Measurements from ENCODE around the gene ZFYVE27.

ZFYVE27 gene

DNA sequence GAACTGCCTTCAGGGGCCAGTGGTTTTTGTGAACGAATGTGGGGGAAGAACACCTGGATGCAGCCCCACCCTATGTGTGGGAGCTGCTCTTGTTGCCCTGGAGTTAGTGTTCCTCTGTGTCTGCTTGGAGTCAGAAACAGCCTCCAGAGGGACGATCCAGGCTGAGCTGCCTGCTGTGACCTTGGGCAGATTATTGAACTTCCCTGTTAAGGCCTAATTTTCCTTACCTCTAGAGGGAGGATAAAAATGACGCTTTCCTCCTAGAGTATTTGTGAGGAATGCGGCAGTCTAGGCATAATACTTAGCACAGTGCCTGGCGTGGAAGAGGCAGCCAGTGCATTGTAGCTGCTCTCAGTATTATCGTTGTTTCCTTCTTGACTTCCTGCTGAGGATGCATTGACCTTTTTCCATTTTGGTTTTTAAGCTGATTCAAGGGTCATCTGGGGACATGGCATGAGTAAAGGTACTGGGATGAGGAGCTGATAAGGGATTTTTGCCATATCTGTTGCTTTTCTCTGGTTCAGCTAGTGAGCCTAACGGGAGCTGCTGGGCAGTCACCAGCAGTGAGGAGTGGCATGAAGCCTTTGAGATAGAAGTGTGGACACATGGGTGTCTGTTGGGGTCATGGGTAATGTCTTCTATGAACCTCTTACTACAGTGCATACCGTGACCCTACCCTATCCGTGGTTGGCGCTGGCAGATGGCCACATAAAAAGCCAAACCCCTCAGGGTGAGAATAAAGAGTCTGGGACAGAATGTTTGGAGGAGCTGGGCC lies 6.4 kb downstream of the ZFYVE27 start:
- in situ Hi-C loops (cut with MboI; ENCODE audit: low sequenced_read_pairs), result no loop called here

DNA sequence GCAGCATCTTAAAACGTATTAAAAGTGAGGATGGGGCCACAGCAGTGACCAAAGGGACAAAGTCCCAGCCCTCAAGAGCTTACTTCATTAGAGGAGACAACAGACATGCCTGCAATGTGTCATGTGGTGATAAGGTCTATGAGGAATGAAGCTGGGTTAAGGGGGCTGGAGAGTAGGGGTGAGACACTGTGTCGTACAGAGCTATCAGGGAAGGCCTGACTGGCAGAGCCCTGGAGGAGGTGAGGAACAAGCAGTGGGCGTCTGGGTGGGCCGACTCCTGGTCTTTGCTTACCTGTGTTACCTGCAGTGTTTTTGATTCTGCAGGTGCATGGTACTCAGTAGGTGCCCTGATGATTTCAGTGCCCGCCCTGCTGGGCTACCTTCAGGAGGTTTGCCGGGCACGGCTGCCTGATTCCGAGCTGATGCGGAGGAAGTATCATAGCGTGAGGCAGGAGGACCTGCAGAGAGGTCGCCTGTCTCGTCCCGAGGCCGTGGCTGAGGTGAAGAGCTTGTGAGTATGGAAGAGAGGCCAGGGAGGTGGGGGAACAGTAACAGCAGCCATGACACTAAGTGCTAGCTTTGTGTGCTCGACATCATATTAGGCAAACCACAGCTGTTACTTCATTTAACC lies 7.6 kb downstream of the ZFYVE27 start:
- in situ Hi-C loops (cut with MboI; ENCODE audit: low sequenced_read_pairs), result no loop called here

DNA sequence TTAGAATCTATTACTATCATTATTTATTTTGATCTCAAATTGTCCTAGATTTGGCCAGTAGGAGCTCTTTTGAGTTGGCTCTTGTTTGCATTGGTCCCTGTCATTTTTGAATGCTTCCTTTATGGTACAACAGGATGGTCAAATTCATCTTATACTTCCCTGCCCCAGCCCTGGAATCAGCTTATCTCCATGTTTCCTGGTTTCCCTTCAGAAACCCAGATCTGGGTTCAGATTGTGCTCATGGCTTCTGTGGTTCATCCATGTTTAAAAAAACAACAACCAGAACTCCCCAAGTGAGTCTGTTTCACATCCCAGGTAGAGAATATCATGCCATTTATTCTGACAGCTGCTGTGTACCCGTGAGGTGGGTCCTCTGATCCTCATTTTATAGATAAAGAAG lies 10.6 kb downstream of the ZFYVE27 start:
- in situ Hi-C loops (cut with MboI; ENCODE audit: low sequenced_read_pairs), result no loop called here

DNA sequence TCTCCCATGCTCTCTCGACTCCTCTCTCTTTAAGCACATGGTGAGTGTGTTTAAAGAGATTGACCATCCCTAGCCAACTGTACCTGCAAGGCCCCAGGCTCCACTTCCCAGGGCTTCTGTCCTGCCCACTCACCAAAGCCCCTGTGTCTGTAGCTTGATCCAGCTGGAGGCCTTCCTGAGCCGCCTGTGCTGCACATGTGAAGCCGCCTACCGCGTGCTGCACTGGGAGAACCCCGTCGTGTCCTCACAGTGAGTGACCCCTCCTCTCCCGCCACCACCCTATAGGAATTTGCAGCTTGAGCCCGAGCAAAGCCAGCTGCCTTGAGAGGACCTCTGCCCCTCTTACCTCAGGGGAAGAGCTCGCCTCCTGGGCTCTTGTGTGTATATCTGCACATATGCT lies 11.2 kb downstream of the ZFYVE27 start:
- in situ Hi-C loops (cut with MboI; ENCODE audit: low sequenced_read_pairs), result no loop called here

DNA sequence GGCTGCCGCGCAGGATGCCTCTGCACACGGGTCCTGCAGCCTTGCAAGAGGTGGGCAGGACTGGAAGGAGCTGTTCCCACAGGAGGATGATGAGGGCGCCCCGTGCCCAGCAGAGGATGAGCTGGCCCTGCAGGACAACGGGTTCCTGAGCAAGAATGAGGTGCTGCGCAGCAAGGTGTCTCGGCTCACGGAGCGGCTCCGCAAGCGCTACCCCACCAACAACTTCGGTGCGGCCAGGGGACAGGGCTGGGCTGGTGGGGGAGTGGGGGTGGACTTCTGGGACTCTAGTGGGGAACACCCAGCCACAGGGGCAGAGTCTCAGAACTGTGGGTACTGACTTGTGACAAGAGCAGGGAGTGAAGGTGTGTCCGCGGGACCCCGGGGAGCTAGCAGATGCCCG lies 16.0 kb downstream of the ZFYVE27 start:
- in situ Hi-C loops (cut with MboI; ENCODE audit: low sequenced_read_pairs), result no loop called here

DNA sequence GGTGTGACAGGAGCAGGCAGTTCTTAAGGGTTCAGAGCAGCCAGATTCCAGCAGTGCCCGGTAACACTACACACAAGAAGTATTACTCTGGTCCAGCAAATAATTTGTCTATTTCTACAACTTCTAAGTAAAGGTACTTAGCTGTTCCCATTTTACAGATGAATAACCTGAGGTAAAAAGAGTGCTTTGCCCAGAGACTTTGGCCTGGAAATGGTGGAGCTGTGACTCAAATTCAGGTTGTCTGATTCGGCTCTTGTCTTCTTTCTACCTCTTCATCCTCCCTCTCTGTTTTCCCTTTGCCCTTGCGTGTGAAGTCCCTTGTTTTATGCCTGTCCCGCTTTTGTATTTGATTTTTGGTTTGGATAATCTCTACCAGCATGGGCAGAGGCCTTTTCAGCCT lies 17.8 kb downstream of the ZFYVE27 start:
- in situ Hi-C loops (cut with MboI; ENCODE audit: low sequenced_read_pairs), result no loop called here

DNA sequence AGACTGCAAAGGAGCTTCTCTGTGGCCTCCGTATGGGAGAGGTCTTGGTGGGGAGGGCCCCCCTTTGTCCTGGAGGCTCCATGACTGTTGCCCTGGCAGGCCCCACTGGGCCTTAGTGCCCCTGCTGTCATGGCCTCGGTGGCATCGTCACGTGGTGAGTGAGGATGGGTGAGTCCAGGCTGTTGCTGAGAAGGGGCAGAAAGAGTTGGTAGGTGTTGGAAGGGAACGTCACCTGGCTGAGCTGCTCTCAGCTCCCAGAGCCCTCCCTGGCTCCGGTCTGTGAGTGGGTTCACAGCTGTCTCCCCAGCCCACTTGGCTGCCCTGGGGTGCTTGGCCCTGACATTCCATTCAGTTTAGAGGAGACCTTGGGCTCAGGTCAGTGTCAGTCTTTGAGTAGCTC lies 18.8 kb downstream of the ZFYVE27 start:
- in situ Hi-C loops (cut with MboI; ENCODE audit: low sequenced_read_pairs), result no loop called here

DNA sequence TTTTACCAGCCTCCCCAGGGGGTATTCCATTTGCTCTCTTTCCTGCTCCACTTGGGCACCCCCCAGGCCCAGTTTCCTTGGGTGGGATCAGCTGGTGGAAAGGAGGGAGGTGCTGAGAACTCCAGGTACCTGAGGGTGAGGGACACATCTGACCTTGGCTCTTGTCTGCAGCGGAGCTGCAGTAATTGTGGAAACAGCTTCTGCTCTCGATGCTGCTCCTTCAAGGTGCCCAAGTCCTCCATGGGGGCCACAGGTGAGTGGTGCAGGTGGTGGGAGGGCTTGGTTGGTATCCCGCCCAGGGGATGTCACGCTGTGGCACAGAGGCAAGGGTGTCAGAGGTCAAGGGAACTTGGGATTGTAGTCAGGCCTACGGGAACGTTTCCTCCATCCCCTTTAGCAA lies 20.5 kb downstream of the ZFYVE27 start:
- in situ Hi-C loops (cut with MboI; ENCODE audit: low sequenced_read_pairs), result no loop called here

DNA sequence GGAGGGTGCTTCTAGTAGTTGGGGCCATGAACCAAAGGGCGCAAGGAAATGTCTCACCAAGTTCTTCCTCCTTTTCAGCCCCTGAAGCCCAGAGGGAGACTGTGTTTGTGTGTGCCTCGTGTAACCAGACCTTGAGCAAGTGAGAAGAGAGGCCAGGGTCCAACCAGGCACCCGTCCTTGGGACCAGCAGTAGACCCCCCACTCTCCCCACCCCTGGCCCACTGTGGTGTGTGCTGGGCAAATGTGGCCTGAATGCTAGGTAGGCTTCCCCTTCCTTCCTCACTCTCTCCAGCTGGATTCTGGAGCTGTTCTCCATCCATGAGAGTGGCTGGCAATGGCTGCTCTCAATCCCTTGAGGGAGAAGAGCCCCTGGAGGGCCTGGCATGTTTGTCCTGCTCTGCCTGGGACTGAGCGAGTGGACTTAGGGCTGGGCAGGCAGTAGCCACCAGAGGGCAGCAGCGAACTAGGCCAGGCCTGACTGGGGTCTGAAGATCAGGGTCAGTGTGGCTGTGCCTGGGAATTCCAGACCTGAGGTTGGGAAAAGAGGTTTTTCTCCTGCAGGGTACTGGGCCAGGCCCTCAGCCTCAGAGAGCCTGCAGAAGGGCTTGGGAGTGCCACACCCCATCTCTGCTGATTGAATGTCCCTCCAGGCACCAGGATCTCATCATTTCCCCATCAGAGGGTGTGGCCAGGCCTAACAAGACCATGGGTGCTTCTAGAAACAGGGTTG lies 22.4 kb downstream of the ZFYVE27 start:
- in situ Hi-C loops (cut with MboI; ENCODE audit: low sequenced_read_pairs), result no loop called here

DNA sequence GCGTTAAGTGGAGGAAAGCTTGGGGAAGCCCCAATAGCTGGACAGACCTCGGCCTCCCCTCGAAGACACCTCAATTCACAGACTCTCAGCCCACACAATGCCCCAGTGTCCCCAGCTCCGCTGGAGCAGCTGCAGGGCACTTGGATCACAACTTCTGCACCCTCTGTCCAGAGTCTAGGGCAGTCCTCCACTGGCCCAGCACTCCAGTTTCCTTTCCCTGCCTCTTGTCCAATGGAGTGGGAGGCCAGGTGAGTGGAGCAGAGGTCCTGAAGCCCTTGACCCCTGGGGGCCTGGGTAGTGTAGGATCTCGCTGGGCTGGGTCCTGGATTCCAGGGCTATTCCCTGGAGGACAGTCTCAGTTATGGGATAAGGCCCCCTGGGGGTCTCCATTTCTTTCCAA lies 23.0 kb downstream of the ZFYVE27 start:
- in situ Hi-C loops (cut with MboI; ENCODE audit: low sequenced_read_pairs), result no loop called here

DNA sequence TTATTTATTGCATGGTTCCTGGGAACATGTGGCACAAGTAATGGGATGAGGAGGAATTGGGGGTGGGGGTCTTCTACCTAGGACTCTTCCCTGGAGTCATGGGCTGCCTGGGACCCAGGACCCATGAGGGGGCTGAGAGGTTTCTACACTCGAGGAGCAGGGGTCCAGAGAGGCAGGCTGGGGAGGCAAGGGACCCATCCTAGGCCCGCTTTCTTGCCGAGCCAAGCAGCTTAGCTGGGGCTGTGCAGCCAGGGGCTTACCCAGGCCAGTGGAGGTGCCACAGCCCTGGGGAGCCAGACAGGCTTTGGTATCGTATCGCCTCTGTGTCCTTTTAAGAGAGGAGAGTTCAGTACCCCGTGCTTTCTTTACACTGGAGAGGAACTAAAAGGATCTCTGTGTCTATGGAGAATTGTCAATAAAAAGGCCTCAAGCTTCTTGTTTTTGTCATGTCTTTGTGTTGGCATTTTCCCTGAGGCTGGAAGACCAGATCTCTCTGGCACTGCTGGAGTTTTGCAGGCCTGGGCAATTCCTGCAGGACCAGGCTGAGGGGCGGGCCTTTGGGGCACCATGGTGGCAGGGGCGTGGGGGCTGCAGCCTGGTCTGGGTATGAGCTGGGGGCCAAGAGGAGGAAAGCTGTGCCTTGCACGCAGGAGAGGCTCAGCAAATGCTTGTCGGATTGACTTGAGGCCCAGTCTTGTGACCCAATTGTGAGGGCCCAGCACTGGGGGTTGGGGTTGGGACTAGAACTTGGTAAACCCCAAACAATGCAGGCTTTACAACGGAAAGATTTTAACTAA lies 23.7 kb downstream of the ZFYVE27 start:
- in situ Hi-C loops (cut with MboI; ENCODE audit: low sequenced_read_pairs), result no loop called here

DNA sequence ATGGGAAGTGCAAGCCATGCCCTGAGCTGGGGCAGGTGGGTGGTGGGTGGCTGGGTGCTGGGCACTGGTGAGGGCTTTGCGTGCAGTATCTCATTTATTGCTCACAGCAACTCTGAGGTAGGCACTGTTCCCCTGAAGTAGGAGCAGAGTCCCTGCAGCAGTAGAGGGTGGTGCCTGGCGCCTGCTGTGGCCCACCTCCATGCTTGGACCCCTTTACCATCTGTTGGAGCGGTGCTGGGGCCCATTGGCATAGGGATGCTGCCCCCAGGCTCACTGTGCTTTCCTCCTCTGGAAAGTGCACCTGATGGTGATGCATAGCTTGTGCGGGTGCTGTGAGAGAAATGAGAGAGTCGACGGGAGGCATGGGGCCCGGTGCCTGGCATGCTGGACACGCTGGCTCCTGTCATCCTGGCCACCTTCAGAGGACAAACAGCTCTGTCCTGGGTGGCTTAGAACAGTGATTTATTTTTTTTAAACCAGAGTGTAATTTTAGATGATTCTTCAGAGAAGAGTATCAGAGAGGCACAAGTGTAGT lies 24.5 kb downstream of the ZFYVE27 start:
- in situ Hi-C loops (cut with MboI; ENCODE audit: low sequenced_read_pairs), result no loop called here

DNA sequence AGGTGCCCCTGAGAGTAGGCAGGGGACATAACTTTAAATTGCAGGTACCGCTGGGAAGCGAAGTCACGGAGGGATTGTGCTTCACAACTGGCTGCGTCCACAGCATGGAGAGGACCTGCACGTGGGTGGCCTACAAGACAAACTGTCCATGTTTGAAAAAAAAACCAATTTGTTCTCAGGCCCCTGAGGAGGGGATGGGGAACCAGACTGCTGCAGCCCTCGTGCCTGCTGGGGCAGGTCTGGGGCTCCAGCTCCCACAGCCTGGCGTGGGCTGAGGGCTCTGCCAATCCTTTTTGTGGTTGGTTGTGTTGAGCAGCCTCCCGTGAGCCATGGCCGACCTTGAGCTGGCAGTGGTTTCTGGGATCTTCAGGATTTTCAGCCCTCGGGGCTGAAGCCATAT lies 25.1 kb downstream of the ZFYVE27 start:
- in situ Hi-C loops (cut with MboI; ENCODE audit: low sequenced_read_pairs), result no loop called here

DNA sequence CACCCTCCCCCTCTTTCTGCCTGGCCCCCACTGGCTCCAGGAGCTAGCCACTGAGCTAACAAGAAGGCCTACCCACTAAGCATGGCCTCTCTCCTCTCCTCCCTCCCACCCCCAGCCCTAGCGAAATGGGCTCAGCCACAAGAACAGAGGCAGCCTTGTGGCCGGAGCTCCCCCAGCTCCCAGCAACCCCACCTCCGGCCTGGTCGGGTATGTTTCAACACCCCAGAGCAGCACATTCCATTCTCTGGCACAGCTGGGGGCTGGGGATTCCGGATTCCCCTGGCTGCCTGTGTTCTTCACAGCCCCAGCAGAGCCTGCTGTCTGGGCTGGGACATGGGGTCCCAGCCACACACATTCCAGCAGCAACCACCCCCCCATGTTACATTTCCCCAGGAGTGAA lies 25.9 kb downstream of the ZFYVE27 start:
- in situ Hi-C loops (cut with MboI; ENCODE audit: low sequenced_read_pairs), result no loop called here

DNA sequence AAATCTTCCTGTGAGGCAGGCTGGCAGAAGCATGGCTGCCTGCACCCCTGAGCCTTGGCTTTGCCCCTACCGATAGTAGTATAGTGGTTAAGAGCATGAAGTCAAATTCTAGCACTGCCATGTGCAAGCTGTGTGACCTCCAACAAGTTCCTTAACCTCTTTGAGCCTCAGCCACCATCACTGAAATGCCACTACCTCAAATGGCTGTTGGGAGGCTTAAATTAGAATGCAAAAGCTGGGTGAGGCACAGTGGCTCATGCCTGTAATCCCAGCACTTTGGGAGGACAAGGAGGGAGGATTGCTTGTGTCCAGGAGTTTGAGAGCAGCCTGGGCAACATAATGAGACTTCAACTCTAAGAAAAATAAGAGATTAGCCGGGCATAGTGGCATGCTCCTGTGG lies 26.5 kb downstream of the ZFYVE27 start:
- in situ Hi-C loops (cut with MboI; ENCODE audit: low sequenced_read_pairs), result no loop called here

DNA sequence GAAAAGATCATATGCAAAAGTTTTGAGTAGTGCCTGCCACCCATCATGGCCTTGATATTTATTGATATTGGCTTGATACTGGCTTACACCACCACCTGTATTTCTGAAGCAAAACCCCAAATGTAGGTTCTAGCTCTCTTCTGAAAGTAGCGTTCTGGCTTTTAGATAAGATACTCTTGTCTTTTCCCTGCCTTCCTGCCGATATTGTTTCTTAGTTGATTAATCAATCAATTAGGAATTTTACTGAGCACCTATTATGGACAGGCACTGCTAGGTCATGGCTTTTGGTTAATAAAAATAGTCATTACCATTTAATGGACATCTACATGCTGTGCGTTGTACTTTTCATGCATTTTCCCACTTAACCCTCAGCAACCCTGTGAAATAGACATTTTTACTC lies 27.0 kb downstream of the ZFYVE27 start:
- in situ Hi-C loops (cut with MboI; ENCODE audit: low sequenced_read_pairs), result no loop called here

DNA sequence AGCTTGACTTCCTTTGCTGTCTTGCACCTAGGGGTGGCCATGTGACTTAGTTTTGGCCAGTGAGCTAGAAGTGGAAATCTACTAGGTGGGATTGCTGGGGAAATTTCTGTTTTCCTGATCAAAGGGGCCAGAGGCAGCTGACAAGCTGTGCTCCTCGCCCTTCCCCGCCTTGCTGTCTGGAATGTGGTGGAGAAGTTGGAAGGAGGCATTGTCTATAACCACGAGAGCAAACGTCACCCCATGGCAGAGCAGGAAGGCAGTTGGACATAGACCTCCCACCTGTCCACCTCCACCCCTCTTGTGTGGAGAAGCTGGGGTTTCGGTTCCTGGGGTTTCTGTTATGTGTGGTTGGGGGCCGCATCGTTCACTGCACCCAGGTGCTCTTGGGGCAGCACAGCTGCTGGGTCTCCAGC lies 27.6 kb downstream of the ZFYVE27 start:
- in situ Hi-C loops (cut with MboI; ENCODE audit: low sequenced_read_pairs), result no loop called here

DNA sequence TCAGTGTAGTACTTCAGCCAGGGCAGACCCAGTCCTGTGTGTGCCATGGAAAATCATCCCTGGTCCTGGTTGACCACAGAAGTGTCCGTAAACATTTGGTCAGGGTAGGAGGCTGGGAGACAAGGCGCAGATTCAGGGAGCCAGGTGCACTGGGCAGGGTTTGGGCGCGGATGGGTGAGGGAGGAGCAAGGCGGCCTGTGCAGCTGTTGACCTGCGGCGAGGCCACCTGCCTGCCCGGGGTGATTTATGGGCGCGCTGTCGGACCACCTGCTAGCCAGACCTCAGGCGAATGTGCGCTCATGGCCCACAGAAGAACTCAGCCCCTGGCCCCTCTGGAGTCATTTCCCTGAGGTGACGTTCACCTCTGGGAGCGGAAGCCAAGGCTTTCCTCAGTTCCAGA lies 28.3 kb downstream of the ZFYVE27 start:
- in situ Hi-C loops (cut with MboI; ENCODE audit: low sequenced_read_pairs), result no loop called here

DNA sequence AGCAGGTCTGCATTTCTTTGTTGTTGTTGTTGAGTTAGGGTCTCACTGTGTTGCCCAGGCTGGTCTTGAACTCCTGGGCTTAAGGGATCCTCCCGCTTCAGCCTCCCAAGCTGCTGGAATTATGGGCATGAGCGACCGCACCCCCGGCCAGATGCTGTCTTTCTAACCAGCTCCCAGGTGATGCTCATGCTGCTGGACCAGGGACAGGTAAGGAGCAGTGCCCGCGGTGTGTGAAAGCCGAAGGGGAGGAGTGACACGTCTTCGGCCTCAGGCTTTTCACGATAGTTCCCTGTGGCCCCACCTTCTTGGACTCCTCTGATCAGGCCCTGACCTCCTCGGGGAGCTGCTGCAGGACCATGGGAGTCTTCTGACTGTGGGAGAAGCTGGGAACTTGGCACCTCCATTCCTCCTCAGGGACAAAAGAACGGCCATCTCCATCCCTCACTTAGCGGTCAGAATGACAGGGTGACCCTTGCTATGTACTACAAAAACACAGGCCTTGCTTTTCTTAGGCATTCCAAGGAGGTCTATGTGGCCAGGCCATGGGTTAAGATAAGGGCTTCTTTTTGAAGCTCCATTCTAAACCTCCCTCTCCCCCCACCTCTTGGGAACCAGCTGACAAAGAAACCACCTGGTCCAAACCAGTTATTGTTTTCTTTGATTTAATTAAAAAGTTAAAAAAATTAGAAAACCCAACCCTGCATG lies 29.3 kb downstream of the ZFYVE27 start:
- in situ Hi-C loops (cut with MboI; ENCODE audit: low sequenced_read_pairs), result no loop called here

Measured in HL-60/S4 treated with phorbol 12-myristate 13-acetate at 8.2 ng/mL for 4 days and 3 days (cell line).